Central memory CD8-positive, alpha-beta T cell (primary cell): ENCODE data around the gene FAM163A.
"Not testable (repeated sequence)": the region's sequence is repeated elsewhere in the genome, so short reads cannot be mapped to it uniquely, and the experiment has no call there.

ENCODE experiments used
- ATAC-seq: fragments of 150-1000 bp; cut with Tn5 transposase; replicated peaks from 2 replicates; pipeline ENCODE4 v1.10.0; 2022; ENCODE audit warnings: mild to moderate bottlenecking, moderate FRiP score, moderate number of reproducible peaks; ENCODE audit not compliant: poor library complexity, severe bottlenecking; ENCODE audit errors: extremely low read depth
- DNase-seq, 2 donors: peaks; one replicate each; pipeline ENCODE4 v3.0.0; 2021; ENCODE audit warnings: low spot score in 2 of 2
- H3K27ac Mint-ChIP-seq: one replicate; pipeline ENCODE4 v1.8.0; 2022; ENCODE audit warnings: low read depth, mild to moderate bottlenecking, moderate library complexity, mixed read lengths
- H3K27me3 Mint-ChIP-seq: one replicate; pipeline ENCODE4 v1.8.0; 2022; ENCODE audit warnings: mixed read lengths
- H3K36me3 Mint-ChIP-seq: one replicate; pipeline ENCODE4 v1.8.0; 2022; ENCODE audit warnings: mild to moderate bottlenecking, moderate library complexity, mixed read lengths; ENCODE audit not compliant: insufficient read depth
- H3K4me1 Mint-ChIP-seq: one replicate; pipeline ENCODE4 v1.8.0; 2022; ENCODE audit warnings: mixed read lengths
- H3K4me3 Mint-ChIP-seq: one replicate; pipeline ENCODE4 v1.8.0; 2022; ENCODE audit warnings: mild to moderate bottlenecking, moderate library complexity, mixed read lengths
- H3K9me3 Mint-ChIP-seq: one replicate; pipeline ENCODE4 v1.8.0; 2022; ENCODE audit warnings: mixed read lengths

FAM163A gene

GRCh38 chr1:179804417-179804816 lies 61.3 kb downstream of the FAM163A start:
- H3K27me3 Mint-ChIP-seq, result peaks cover 10% of the 10 kb centered on the region
- DNase-seq, ATAC-seq, H3K9me3 Mint-ChIP-seq, H3K36me3 Mint-ChIP-seq, H3K27ac Mint-ChIP-seq, H3K4me3 Mint-ChIP-seq, H3K4me1 Mint-ChIP-seq: not testable (repeated sequence)

GRCh38 chr1:179805291-179806195 lies 62.5 kb downstream of the FAM163A start:
- H3K4me3 Mint-ChIP-seq, result no peak overlapping the region
- DNase-seq (no peak), ATAC-seq (no peak)
- H3K4me1 Mint-ChIP-seq, result no peaks in the 10 kb centered on the region
- peaks cover 17% of the 10 kb centered on the region for H3K27me3 Mint-ChIP-seq
- no peaks in the 10 kb centered on the region for H3K9me3 Mint-ChIP-seq
- H3K36me3 Mint-ChIP-seq, result no peaks in the 10 kb centered on the region
- H3K27ac Mint-ChIP-seq, result no peak overlapping the region

GRCh38 chr1:179806333-179806732 lies 63.2 kb downstream of the FAM163A start:
- ATAC-seq (no peak), DNase-seq (no peak)
- no peaks in the 10 kb centered on the region for H3K4me1 Mint-ChIP-seq
- no peak overlapping the region for H3K4me3 Mint-ChIP-seq
- H3K9me3 Mint-ChIP-seq, result no peaks in the 10 kb centered on the region
- H3K27me3 Mint-ChIP-seq, result peaks cover 25% of the 10 kb centered on the region
- no peak overlapping the region for H3K27ac Mint-ChIP-seq
- no peaks in the 10 kb centered on the region for H3K36me3 Mint-ChIP-seq

DNA sequence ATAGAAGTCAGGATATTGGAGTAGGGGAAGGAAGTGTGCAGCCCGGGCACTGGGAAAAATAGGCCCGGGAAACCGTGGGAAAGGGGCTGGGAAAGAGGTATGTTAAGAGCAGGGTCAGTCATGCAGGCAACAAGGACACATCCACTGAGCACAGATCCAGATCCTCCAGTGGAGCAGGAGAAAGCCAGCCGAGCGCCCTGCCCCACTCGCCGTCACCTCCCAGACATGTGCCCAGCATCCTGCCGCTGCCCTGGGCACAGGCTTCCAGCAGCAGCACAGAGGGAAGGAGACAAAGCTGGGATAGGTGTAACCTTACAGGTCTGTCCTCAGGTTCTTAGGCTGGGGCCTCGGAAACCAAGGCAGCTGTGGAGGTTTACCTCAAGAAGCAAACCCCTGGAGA lies 64.2 kb downstream of the FAM163A start:
- peaks cover 34% of the 10 kb centered on the region for H3K27me3 Mint-ChIP-seq
- no peaks in the 10 kb centered on the region for H3K36me3 Mint-ChIP-seq
- H3K4me1 Mint-ChIP-seq, result no peaks in the 10 kb centered on the region
- no peak overlapping the region for H3K27ac Mint-ChIP-seq
- H3K4me3 Mint-ChIP-seq, result no peak overlapping the region
- ATAC-seq (no peak), DNase-seq (no peak)
- no peaks in the 10 kb centered on the region for H3K9me3 Mint-ChIP-seq

GRCh38 chr1:179807691-179808485 lies 64.8 kb downstream of the FAM163A start:
- no peak for ATAC-seq
- H3K9me3 Mint-ChIP-seq, result no peaks in the 10 kb centered on the region
- no peaks in the 10 kb centered on the region for H3K36me3 Mint-ChIP-seq
- no peak overlapping the region for H3K4me3 Mint-ChIP-seq
- no peaks in the 10 kb centered on the region for H3K4me1 Mint-ChIP-seq
- H3K27ac Mint-ChIP-seq, result peak overlapping the region; percentile 22
- H3K27me3 Mint-ChIP-seq, result peaks cover 38% of the 10 kb centered on the region
- no peak for DNase-seq

GRCh38 chr1:179808503-179808902 lies 65.4 kb downstream of the FAM163A start:
- no peak overlapping the region for H3K27ac Mint-ChIP-seq
- no peaks in the 10 kb centered on the region for H3K36me3 Mint-ChIP-seq
- H3K4me3 Mint-ChIP-seq, result no peak overlapping the region
- H3K9me3 Mint-ChIP-seq, result no peaks in the 10 kb centered on the region
- peaks cover 38% of the 10 kb centered on the region for H3K27me3 Mint-ChIP-seq
- H3K4me1 Mint-ChIP-seq, result no peaks in the 10 kb centered on the region
- ATAC-seq, result no peak
- no peak for DNase-seq

- no peak overlapping the region for H3K27ac Mint-ChIP-seq
These were observed 66.6 kb downstream of the FAM163A start for GRCh38 chr1:179809506-179810366.

GRCh38 chr1:179810367-179810715 lies 67.2 kb downstream of the FAM163A start:
- Mint-ChIP-seq H3K4me3 (no peak overlapping the region), H3K4me1 (peaks cover 13% of the 10 kb centered on the region), H3K27ac (no peak overlapping the region), H3K9me3 (no peaks in the 10 kb centered on the region), H3K36me3 (peaks cover 7% of the 10 kb centered on the region), H3K27me3 (peaks cover 37% of the 10 kb centered on the region)
- DNase-seq (no peak), ATAC-seq (no peak)

More at GRCh38 chr1:179809506-179810366, 66.6 kb downstream of the FAM163A start:
- Mint-ChIP-seq H3K9me3 (no peaks in the 10 kb centered on the region), H3K4me3 (no peak overlapping the region), H3K4me1 (peaks cover 7% of the 10 kb centered on the region), H3K36me3 (peaks cover 1% of the 10 kb centered on the region), H3K27me3 (peaks cover 38% of the 10 kb centered on the region)
- DNase-seq (peak; percentile 46), ATAC-seq (peak; percentile 57)

- peaks cover 16% of the 10 kb centered on the region for H3K4me1 Mint-ChIP-seq
- DNase-seq, result no peak
- peaks cover 8% of the 10 kb centered on the region for H3K36me3 Mint-ChIP-seq
- no peak overlapping the region for H3K27ac Mint-ChIP-seq
- no peaks in the 10 kb centered on the region for H3K9me3 Mint-ChIP-seq
- no peak for ATAC-seq
- H3K27me3 Mint-ChIP-seq, result peaks cover 28% of the 10 kb centered on the region
- no peak overlapping the region for H3K4me3 Mint-ChIP-seq
These were observed 69.6 kb downstream of the FAM163A start for GRCh38 chr1:179812501-179813292.

- H3K36me3 Mint-ChIP-seq, result peaks cover 8% of the 10 kb centered on the region
- no peak overlapping the region for H3K27ac Mint-ChIP-seq
- DNase-seq (no peak), ATAC-seq (no peak)
- H3K27me3 Mint-ChIP-seq, result peaks cover 28% of the 10 kb centered on the region
- peaks cover 16% of the 10 kb centered on the region for H3K4me1 Mint-ChIP-seq
- peak overlapping the region; percentile 99 for H3K4me3 Mint-ChIP-seq
- no peaks in the 10 kb centered on the region for H3K9me3 Mint-ChIP-seq
These were observed 70.8 kb downstream of the FAM163A start for GRCh38 chr1:179813626-179814545.

DNA sequence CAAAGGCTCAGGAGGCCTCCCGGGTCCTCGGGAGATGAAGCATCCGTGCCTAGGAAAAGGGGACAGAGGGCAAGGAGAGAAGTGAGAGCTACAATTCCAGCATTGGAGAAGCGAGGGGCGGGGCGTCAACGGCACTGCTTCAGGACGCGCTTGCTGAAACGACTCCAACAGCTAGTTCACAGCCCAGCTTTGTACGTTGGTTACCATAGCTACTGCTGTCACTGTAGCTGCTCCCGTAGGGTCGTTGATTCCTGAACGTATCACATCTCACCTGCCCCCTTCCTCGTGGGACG lies 71.4 kb downstream of the FAM163A start:
- peak overlapping the region; percentile 96 for H3K27ac Mint-ChIP-seq
- ATAC-seq, result peak; percentile 43

More for the DNA sequence above, 71.4 kb downstream of the FAM163A start:
- H3K9me3 Mint-ChIP-seq, result no peaks in the 10 kb centered on the region
- H3K4me1 Mint-ChIP-seq, result peaks cover 16% of the 10 kb centered on the region
- H3K27me3 Mint-ChIP-seq, result peaks cover 28% of the 10 kb centered on the region
- DNase-seq, result no peak
- H3K36me3 Mint-ChIP-seq, result peaks cover 8% of the 10 kb centered on the region
- H3K4me3 Mint-ChIP-seq, result peak overlapping the region; percentile 99
